Uterus (tissue), 2 donors: ENCODE results near the gene MOB4.

Experiments used
- CTCF ChIP-seq, 4 experiments: fragments of 200-600 bp in 2 of 4; fragments of 450-650 bp in 2 of 4; sonication (generic) in 2 of 4; IDR thresholded peaks; one replicate each; pipeline ENCODE4 v1.5.1; 2016 to 2019; ENCODE audit warnings: antibody characterized with exemption in 4 of 4, mild to moderate bottlenecking in 2 of 4, moderate library complexity in 1 of 4
- POLR2A ChIP-seq, 2 donors: fragments of 450-650 bp; IDR thresholded peaks; one replicate each; pipeline ENCODE4 v1.6.1; 2016; ENCODE audit warnings: antibody characterized with exemption in 2 of 2, mild to moderate bottlenecking in 1 of 2, moderate library complexity in 1 of 2

- TF ChIP-seq CTCF (IDR thresholded peaks at IDR 0.05): no peak
- TF ChIP-seq POLR2A (IDR thresholded peaks at IDR 0.05): no peak
Observed at GRCh38 chr2:197480165-197481036, 35.5 kb upstream of the MOB4 start.
